WTC11 (cell line): ENCODE measurements around the gene FSHR. TPM values are rescaled to one million over a fixed set of nuclear protein-coding genes. Genes with fewer than 3 reads are reported as not detected.

Experiments
- ATAC-seq: fragments of 200-7000 bp; cut with Tn5 transposase; 2 replicates; pipeline ENCODE4 v1.10.0; 2021; ENCODE audit warnings: mild to moderate bottlenecking, moderate library complexity
- CTCF ChIA-PET: fragments of 300-600 bp; sonication (Branson Sonifier 250); formaldehyde crosslinking; loops from one replicate; lab custom pipeline; 2021; ENCODE audit warnings: antibody characterized with exemption; lab: Charles Lee
- POLR2A ChIA-PET: fragments of 350-600 bp; sonication (Branson Sonifier 250); formaldehyde crosslinking; loops from one replicate; lab custom pipeline; 2021; ENCODE audit warnings: antibody characterized with exemption; lab: Charles Lee
- DNase-seq: peaks from one replicate; pipeline ENCODE4 v3.0.0; 2021; ENCODE audit warnings: low spot score
- H3K27ac Mint-ChIP-seq: 2 replicates; pipeline ENCODE4 v1.8.0; 2021; ENCODE audit warnings: mixed read lengths
- H3K27me3 Mint-ChIP-seq: 2 replicates; pipeline ENCODE4 v1.8.0; 2021; ENCODE audit warnings: low read depth, mild to moderate bottlenecking, moderate library complexity, mixed read lengths
- H3K36me3 Mint-ChIP-seq: 2 replicates; pipeline ENCODE4 v1.8.0; 2021; ENCODE audit warnings: mixed read lengths
- H3K4me1 Mint-ChIP-seq: 2 replicates; pipeline ENCODE4 v1.8.0; 2022; ENCODE audit warnings: mixed read lengths
- H3K4me3 Mint-ChIP-seq: 2 replicates; pipeline ENCODE4 v1.8.0; 2021; ENCODE audit warnings: mild to moderate bottlenecking, moderate library complexity, mixed read lengths
- H3K9me3 Mint-ChIP-seq: 2 replicates; pipeline ENCODE4 v1.8.0; 2021; ENCODE audit warnings: mixed read lengths
- AR ChIP-seq: fragments of 250-450 bp; sonication (Bioruptor Pico); IDR thresholded peaks from 2 replicates; pipeline ENCODE4 v1.9.0; 2021; ENCODE audit warnings: mild to moderate bottlenecking
- FOXP4 ChIP-seq: sonication (generic); formaldehyde crosslinking; IDR thresholded peaks from 2 replicates; pipeline ENCODE4 v1.8.0; 2022; ENCODE audit warnings: mild to moderate bottlenecking, missing genetic modification reagents
- KAT7 ChIP-seq: sonication (generic); formaldehyde crosslinking; IDR thresholded peaks from 2 replicates; pipeline ENCODE4 v1.8.1; 2023; ENCODE audit warnings: missing genetic modification reagents, mild to moderate bottlenecking, borderline replicate concordance
- PRDM15 ChIP-seq: sonication (generic); formaldehyde crosslinking; IDR thresholded peaks from 2 replicates; pipeline ENCODE4 v1.8.0; 2022; ENCODE audit warnings: missing genetic modification reagents
- TCF7 ChIP-seq: sonication (generic); formaldehyde crosslinking; IDR thresholded peaks from 2 replicates; pipeline ENCODE4 v1.8.0; 2022; ENCODE audit warnings: mild to moderate bottlenecking, low read depth, missing genetic modification reagents, moderate library complexity
- TEAD1 ChIP-seq: sonication (generic); formaldehyde crosslinking; IDR thresholded peaks from 2 replicates; pipeline ENCODE4 v1.8.0; 2022; ENCODE audit warnings: mild to moderate bottlenecking, missing genetic modification reagents
- ZNF232 ChIP-seq: sonication (generic); formaldehyde crosslinking; IDR thresholded peaks from 2 replicates; pipeline ENCODE4 v1.8.0; 2022; ENCODE audit warnings: mild to moderate bottlenecking, missing genetic modification reagents
- total RNA-seq: library from RNA; stranded (reverse); gene quantifications from 3 replicates; pipeline ENCODE4 v1.2.3, GENCODE V29; 2021
- TF ChIP-seq, protein P1 (sequence below): fragments of 250-450 bp; sonication (Bioruptor Pico); IDR thresholded peaks from 2 replicates; pipeline ENCODE4 v2.1.2; 2022; ENCODE audit warnings: mild to moderate bottlenecking, moderate library complexity
- TF ChIP-seq, protein P2 (sequence below): fragments of 250-450 bp; sonication (Bioruptor Pico); conservative IDR thresholded peaks from 2 replicates; pipeline ENCODE4 v1.9.0; 2021; ENCODE audit warnings: mild to moderate bottlenecking
- TF ChIP-seq, protein P3 (sequence below): fragments of 200-600 bp; IDR thresholded peaks from 2 replicates; pipeline ENCODE4 v1.8.0; 2022; ENCODE audit warnings: antibody characterized with exemption
- TF ChIP-seq, protein P4 (sequence below): sonication (generic); formaldehyde crosslinking; IDR thresholded peaks from 2 replicates; pipeline ENCODE4 v1.8.1; 2023; ENCODE audit warnings: mild to moderate bottlenecking, missing genetic modification reagents

The FSHR gene
- total RNA-seq, 1 experiment from 2014 or later: not detected

- Mint-ChIP-seq H3K36me3 (no peaks in the 10 kb centered on the region), H3K9me3 (no peaks in the 10 kb centered on the region), H3K27me3 (no peaks in the 10 kb centered on the region; the same call in 1 of the 2 replicates), H3K4me1 (peaks cover 3% of the 10 kb centered on the region; the same call in 1 of the 2 replicates), H3K27ac (no peak overlapping the region), H3K4me3 (no peak overlapping the region)
- POLR2A ChIA-PET: no interaction called here
- TF ChIP-seq, protein P1, sequence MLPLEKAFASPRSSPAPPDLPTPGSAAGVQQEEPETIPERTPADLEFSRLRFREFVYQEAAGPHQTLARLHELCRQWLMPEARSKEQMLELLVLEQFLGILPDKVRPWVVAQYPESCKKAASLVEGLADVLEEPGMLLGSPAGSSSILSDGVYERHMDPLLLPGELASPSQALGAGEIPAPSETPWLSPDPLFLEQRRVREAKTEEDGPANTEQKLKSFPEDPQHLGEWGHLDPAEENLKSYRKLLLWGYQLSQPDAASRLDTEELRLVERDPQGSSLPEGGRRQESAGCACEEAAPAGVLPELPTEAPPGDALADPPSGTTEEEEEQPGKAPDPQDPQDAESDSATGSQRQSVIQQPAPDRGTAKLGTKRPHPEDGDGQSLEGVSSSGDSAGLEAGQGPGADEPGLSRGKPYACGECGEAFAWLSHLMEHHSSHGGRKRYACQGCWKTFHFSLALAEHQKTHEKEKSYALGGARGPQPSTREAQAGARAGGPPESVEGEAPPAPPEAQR: no peak
- TF ChIP-seq, protein P2, sequence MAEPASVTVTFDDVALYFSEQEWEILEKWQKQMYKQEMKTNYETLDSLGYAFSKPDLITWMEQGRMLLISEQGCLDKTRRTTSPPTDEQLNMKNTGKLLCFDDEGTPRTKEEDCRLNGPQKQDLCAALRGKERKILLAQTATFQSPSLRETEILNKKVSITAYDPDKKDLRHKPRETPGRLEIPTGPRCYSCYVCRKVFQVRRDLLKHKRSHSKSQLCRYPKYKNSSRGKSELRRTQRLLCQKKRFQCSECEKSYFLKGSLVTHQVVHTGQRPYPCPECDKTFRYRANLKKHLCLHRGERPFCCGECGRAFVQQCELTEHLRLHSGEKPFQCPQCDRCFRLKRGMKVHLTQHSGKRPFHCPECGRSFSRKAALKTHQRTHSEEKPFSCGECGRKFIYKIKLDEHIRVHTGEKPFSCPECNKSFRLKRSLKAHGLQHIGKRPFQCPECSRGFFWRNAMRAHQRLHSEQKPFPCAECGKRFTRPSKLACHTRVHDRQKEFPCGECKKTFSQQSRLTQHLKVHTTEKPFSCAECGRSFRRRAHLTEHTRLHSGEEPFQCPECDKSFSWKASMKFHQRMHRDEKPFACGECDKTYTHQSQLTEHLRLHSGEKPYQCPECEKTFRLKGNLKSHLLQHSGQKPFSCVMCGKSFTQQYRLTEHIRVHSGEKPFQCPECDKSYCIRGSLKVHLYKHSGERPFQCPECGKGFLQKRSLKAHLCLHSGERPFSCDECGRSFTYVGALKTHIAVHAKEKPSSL (CRISPR knock-in tag): no peak
- TF ChIP-seq, protein P3, sequence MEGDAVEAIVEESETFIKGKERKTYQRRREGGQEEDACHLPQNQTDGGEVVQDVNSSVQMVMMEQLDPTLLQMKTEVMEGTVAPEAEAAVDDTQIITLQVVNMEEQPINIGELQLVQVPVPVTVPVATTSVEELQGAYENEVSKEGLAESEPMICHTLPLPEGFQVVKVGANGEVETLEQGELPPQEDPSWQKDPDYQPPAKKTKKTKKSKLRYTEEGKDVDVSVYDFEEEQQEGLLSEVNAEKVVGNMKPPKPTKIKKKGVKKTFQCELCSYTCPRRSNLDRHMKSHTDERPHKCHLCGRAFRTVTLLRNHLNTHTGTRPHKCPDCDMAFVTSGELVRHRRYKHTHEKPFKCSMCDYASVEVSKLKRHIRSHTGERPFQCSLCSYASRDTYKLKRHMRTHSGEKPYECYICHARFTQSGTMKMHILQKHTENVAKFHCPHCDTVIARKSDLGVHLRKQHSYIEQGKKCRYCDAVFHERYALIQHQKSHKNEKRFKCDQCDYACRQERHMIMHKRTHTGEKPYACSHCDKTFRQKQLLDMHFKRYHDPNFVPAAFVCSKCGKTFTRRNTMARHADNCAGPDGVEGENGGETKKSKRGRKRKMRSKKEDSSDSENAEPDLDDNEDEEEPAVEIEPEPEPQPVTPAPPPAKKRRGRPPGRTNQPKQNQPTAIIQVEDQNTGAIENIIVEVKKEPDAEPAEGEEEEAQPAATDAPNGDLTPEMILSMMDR: no peak
- TF ChIP-seq FOXP4 (CRISPR knock-in tag) (no peak), KAT7 (CRISPR knock-in tag) (no peak), TEAD1 (CRISPR knock-in tag) (no peak), ZNF232 (CRISPR knock-in tag) (no peak), PRDM15 (CRISPR knock-in tag) (no peak)
- TF ChIP-seq, protein P4, sequence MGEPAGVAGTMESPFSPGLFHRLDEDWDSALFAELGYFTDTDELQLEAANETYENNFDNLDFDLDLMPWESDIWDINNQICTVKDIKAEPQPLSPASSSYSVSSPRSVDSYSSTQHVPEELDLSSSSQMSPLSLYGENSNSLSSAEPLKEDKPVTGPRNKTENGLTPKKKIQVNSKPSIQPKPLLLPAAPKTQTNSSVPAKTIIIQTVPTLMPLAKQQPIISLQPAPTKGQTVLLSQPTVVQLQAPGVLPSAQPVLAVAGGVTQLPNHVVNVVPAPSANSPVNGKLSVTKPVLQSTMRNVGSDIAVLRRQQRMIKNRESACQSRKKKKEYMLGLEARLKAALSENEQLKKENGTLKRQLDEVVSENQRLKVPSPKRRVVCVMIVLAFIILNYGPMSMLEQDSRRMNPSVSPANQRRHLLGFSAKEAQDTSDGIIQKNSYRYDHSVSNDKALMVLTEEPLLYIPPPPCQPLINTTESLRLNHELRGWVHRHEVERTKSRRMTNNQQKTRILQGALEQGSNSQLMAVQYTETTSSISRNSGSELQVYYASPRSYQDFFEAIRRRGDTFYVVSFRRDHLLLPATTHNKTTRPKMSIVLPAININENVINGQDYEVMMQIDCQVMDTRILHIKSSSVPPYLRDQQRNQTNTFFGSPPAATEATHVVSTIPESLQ (CRISPR knock-in tag): no peak
- CTCF ChIA-PET: no interaction called here
- DNase-seq: no peak
- no peak for ATAC-seq
These were observed 176.2 kb downstream of the FSHR start for GRCh38 chr2:48978131-48978530.

- no peak for ATAC-seq
- H3K27ac Mint-ChIP-seq: no peak overlapping the region
These were observed 182.5 kb downstream of the FSHR start for GRCh38 chr2:48971801-48972200.

More at GRCh38 chr2:48971801-48972200, 182.5 kb downstream of the FSHR start:
- Mint-ChIP-seq H3K4me3 (no peak overlapping the region), H3K36me3 (no peaks in the 10 kb centered on the region), H3K4me1 (no peaks in the 10 kb centered on the region), H3K27me3 (no peaks in the 10 kb centered on the region; the same call in 1 of the 2 replicates), H3K9me3 (peaks cover under 1% of the 10 kb centered on the region; the same call in 1 of the 2 replicates)
- no peak for DNase-seq
- ChIA-PET POLR2A (no interaction called here), CTCF (no interaction called here)
- TF ChIP-seq TCF7: no peak
- TF ChIP-seq AR (CRISPR knock-in tag): no peak
